NCI-H2196 (cell line): ENCODE data around the gene RNASE9.
"Not testable (repeated sequence)": the region's sequence is repeated elsewhere in the genome, so short reads cannot be mapped to it uniquely, and the experiment has no call there.

Source experiments
- DNase-seq: peaks from one replicate; lab custom pipeline; 2025; ENCODE audit not compliant: unreplicated experiment; lab: John Stamatoyannopoulos, UW

The RNASE9 gene

GRCh38 chr14:20524027-20524426 lies 36.8 kb downstream of the RNASE9 start:
- no peak for DNase-seq

GRCh38 chr14:20522332-20522731 lies 38.5 kb downstream of the RNASE9 start:
- DNase-seq = no peak

- DNase-seq = no peak
Measured at GRCh38 chr14:20516921-20517320, 43.9 kb downstream of the RNASE9 start.

- no peak for DNase-seq
Measured at GRCh38 chr14:20515846-20516245, 45.0 kb downstream of the RNASE9 start.

GRCh38 chr14:20512177-20512905 lies 48.5 kb downstream of the RNASE9 start:
- no peak for DNase-seq

GRCh38 chr14:20508367-20508766 lies 52.5 kb downstream of the RNASE9 start:
- no peak for DNase-seq

- not testable (repeated sequence) for DNase-seq
Measured at GRCh38 chr14:20507537-20507936, 53.3 kb downstream of the RNASE9 start.

- DNase-seq = not testable (repeated sequence)
Measured at GRCh38 chr14:20506752-20507151, 54.1 kb downstream of the RNASE9 start.

GRCh38 chr14:20506276-20506675 lies 54.6 kb downstream of the RNASE9 start:
- DNase-seq = not testable (repeated sequence)
